Caco-2 (cell line): ENCODE data around the gene CC2D1A. TPM values are rescaled to one million over a fixed set of nuclear protein-coding genes. Genes with fewer than 3 reads are reported as not detected.
"Not testable (repeated sequence)": the region's sequence is repeated elsewhere in the genome, so short reads cannot be mapped to it uniquely, and the experiment has no call there.

Experiments used
- BruUV-seq: library from RNA; stranded (reverse); fragments of 400-500 nt; replicated peaks from 2 replicates; lab custom pipeline; 2021; lab: Mats Ljungman, UMichigan
- CTCF ChIA-PET: fragments of 300-600 bp; sonication (Branson Sonifier 250); formaldehyde crosslinking; loops from one replicate; lab custom pipeline; 2022; ENCODE audit warnings: antibody characterized with exemption; lab: Charles Lee
- POLR2A ChIA-PET: fragments of 300-600 bp; sonication (Branson Sonifier 250); formaldehyde crosslinking; loops from one replicate; lab custom pipeline; 2022; ENCODE audit warnings: antibody characterized with exemption; lab: Charles Lee
- DNase-seq, 2 experiments: peaks; one replicate each; pipeline versions ENCODE4 v3.0.0 to v3.0.0-alpha.2; 2020 to 2022
- H3K27me3 ChIP-seq: replicated peaks from 2 replicates; pipeline ENCODE4 v1.6.0; 2011; ENCODE audit warnings: low read length; ENCODE audit not compliant: control insufficient read depth, insufficient read depth
- H3K36me3 ChIP-seq: 2 replicates; pipeline ENCODE4 v1.5.1; 2011; ENCODE audit warnings: low read length; ENCODE audit not compliant: control insufficient read depth, insufficient read depth
- H3K4me1 ChIP-seq: fragments of 250-450 bp; sonication (Bioruptor Pico); 2 replicates; pipeline ENCODE4 v1.5.1; 2020; ENCODE audit warnings: mild to moderate bottlenecking
- H3K4me3 ChIP-seq: 2 replicates; pipeline ENCODE4 v1.5.1; 2011; ENCODE audit warnings: low read depth, mild to moderate bottlenecking, control low read depth, low read length
- H3K9me3 ChIP-seq: fragments of 250-450 bp; sonication (Bioruptor Pico); 2 replicates; pipeline ENCODE4 v1.5.1; 2020; ENCODE audit warnings: mild to moderate bottlenecking, moderate library complexity
- H3K27ac Mint-ChIP-seq: one replicate; pipeline ENCODE4 v1.8.0; 2022; ENCODE audit warnings: mixed read lengths; ENCODE audit not compliant: unreplicated experiment
- H3K27me3 Mint-ChIP-seq: one replicate; pipeline ENCODE4 v1.8.0; 2022; ENCODE audit warnings: mixed read lengths; ENCODE audit not compliant: insufficient read depth, unreplicated experiment
- H3K36me3 Mint-ChIP-seq: one replicate; pipeline ENCODE4 v1.8.0; 2022; ENCODE audit warnings: mild to moderate bottlenecking, mixed read lengths; ENCODE audit not compliant: insufficient read depth, unreplicated experiment
- H3K4me1 Mint-ChIP-seq: one replicate; pipeline ENCODE4 v1.8.0; 2022; ENCODE audit warnings: low read depth, mixed read lengths; ENCODE audit not compliant: unreplicated experiment
- H3K4me3 Mint-ChIP-seq: one replicate; pipeline ENCODE4 v1.8.0; 2022; ENCODE audit warnings: mild to moderate bottlenecking, moderate library complexity, mixed read lengths; ENCODE audit not compliant: unreplicated experiment
- H3K9me3 Mint-ChIP-seq: one replicate; pipeline ENCODE4 v1.8.0; 2022; ENCODE audit warnings: mixed read lengths; ENCODE audit not compliant: unreplicated experiment
- intact Hi-C: fragments of 100-400 bp; cut with micrococcal nuclease; formaldehyde crosslinking; loops from one replicate; pipeline ENCODE4 v1.10.0; 2022; ENCODE audit not compliant: unreplicated experiment
- total RNA-seq: library from RNA; stranded (reverse); gene quantifications from 2 replicates; pipeline ENCODE4 v1.2.3, GENCODE V29; 2022
- TF ChIP-seq, protein P1 (sequence below), 2 experiments: fragments of 200-600 bp in 1 of 2; IDR thresholded peaks; 1 replicate in 1 of 2; 2 replicates in 1 of 2; pipeline versions ENCODE4 v1.5.1 to v1.8.0; 2011 to 2022; ENCODE audit warnings: antibody characterized with exemption in 1 of 2, control low read depth in 1 of 2, inconsistent platforms in 1 of 2, low read depth in 1 of 2, low read length in 1 of 2, mild to moderate bottlenecking in 1 of 2, moderate library complexity in 1 of 2; ENCODE audit not compliant: insufficient read depth in 1 of 2, severe bottlenecking in 1 of 2, unreplicated experiment in 1 of 2

CC2D1A gene
- total RNA-seq, 1 experiment from 2014 or later: 48.2 TPM

DNA sequence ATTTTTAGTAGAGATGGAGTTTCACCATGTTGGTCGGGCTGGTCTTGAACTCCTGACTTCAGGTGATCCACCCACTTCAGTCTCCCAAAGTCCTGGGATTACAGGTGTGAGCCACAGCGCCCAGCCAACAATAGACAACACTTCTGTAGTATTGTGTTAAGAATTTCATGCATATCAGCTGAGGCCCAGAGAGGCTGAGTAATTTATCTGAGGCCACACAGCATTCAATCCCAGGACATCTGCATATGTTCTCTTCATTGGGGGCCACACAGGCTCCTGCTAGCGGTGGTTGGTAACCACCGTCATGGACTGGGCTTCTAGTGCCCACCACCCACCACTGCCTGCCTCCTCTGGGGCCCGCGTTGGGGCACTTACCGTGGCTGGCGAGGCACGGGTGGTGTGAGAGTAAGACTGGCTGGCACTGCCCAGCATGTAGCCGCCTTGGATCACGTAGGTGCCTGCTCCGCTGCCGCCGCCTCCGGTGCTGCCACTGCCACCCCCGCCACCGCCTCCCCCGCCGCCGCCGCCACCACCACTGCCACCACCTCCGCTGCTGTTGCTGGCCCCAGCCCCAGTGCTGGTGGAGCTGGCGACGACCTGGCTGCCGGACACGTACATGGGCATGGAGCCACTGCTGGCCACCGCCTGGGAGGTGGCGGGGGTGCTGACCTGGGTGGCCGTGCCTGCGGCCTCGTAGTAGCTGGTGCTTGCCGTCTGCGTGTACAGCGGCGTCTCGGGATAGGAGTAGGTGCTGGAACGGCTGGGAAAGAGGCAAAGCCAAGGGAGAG lies 66.6 kb downstream of the CC2D1A start:
- no peak overlapping the region for H3K27ac Mint-ChIP-seq
- H3K4me3 Mint-ChIP-seq: no peak overlapping the region
- no peaks in the 10 kb centered on the region for H3K27me3 Mint-ChIP-seq
- H3K9me3 ChIP-seq: no peaks in the 10 kb centered on the region
- ChIA-PET CTCF (no interaction called here), POLR2A (no interaction called here)
- no peaks in the 10 kb centered on the region for H3K9me3 Mint-ChIP-seq
- H3K27me3 ChIP-seq: no peaks in the 10 kb centered on the region
- peaks cover 10% of the 10 kb centered on the region for H3K4me1 Mint-ChIP-seq
- TF ChIP-seq, protein P1, sequence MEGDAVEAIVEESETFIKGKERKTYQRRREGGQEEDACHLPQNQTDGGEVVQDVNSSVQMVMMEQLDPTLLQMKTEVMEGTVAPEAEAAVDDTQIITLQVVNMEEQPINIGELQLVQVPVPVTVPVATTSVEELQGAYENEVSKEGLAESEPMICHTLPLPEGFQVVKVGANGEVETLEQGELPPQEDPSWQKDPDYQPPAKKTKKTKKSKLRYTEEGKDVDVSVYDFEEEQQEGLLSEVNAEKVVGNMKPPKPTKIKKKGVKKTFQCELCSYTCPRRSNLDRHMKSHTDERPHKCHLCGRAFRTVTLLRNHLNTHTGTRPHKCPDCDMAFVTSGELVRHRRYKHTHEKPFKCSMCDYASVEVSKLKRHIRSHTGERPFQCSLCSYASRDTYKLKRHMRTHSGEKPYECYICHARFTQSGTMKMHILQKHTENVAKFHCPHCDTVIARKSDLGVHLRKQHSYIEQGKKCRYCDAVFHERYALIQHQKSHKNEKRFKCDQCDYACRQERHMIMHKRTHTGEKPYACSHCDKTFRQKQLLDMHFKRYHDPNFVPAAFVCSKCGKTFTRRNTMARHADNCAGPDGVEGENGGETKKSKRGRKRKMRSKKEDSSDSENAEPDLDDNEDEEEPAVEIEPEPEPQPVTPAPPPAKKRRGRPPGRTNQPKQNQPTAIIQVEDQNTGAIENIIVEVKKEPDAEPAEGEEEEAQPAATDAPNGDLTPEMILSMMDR (IDR thresholded peaks at IDR 0.05; ENCODE audit: insufficient read depth in 1 of 2, low read depth in 1 of 2, low read length in 1 of 2, severe bottlenecking in 1 of 2, unreplicated experiment in 1 of 2): no peak
- intact Hi-C loops: loop anchor here (10.0 kb wide), 1 partner anchor 102 kb away; the partner anchor contains the start of gene MISP3
- BruUV-seq: no TSS peak
- H3K4me3 ChIP-seq: no peak overlapping the region
- peaks cover 45% of the 10 kb centered on the region for H3K36me3 Mint-ChIP-seq
- H3K36me3 ChIP-seq: peaks cover 2% of the 10 kb centered on the region
- H3K4me1 ChIP-seq: peaks cover 8% of the 10 kb centered on the region; the same call in 1 of the 2 replicates
- no peak for DNase-seq

GRCh38 chr19:13973479-13973878 lies 67.5 kb downstream of the CC2D1A start:
- DNase-seq, H3K27me3 ChIP-seq, H3K4me3 ChIP-seq, H3K9me3 Mint-ChIP-seq, H3K4me3 Mint-ChIP-seq, CTCF ChIA-PET, POLR2A ChIA-PET, H3K9me3 ChIP-seq, H3K27ac Mint-ChIP-seq, H3K36me3 ChIP-seq, BruUV-seq, H3K27me3 Mint-ChIP-seq: not testable (repeated sequence)
- H3K36me3 Mint-ChIP-seq: peaks cover 52% of the 10 kb centered on the region
- H3K4me1 Mint-ChIP-seq: peaks cover 10% of the 10 kb centered on the region
- intact Hi-C loops: loop anchor here (10.0 kb wide), 1 partner anchor 101 kb away; the partner anchor contains the start of gene MISP3
- H3K4me1 ChIP-seq: peaks cover 13% of the 10 kb centered on the region; the same call in 1 of the 2 replicates

GRCh38 chr19:13974073-13974472 lies 68.1 kb downstream of the CC2D1A start:
- CTCF ChIA-PET: interaction anchor here (0.9 kb wide), 1 partner anchor 86 kb away, joined by 3 read pairs; no protein-coding TSS in a partner anchor
- H3K27me3 ChIP-seq: no peaks in the 10 kb centered on the region
- Mint-ChIP-seq H3K4me1 (peaks cover 10% of the 10 kb centered on the region), H3K4me3 (peak overlapping the region; percentile 49), H3K27ac (peak overlapping the region; percentile 79), H3K9me3 (no peaks in the 10 kb centered on the region), H3K36me3 (peaks cover 47% of the 10 kb centered on the region), H3K27me3 (no peaks in the 10 kb centered on the region)
- intact Hi-C loops: loop anchor here (1.0 to 10.0 kb wide), 2 partner anchors 94 to 101 kb away; partner anchors contain the start of gene MISP3
- POLR2A ChIA-PET: interaction anchor here (0.8 kb wide), 1 partner anchor 32 kb away, joined by 3 read pairs; the partner anchor contains the start of gene RFX1
- peaks cover 13% of the 10 kb centered on the region for H3K4me1 ChIP-seq
- no TSS peak for BruUV-seq
- peaks cover 2% of the 10 kb centered on the region for H3K36me3 ChIP-seq
- TF ChIP-seq, protein P1 (IDR thresholded peaks at IDR 0.05; ENCODE audit: insufficient read depth in 1 of 2, low read depth in 1 of 2, low read length in 1 of 2, severe bottlenecking in 1 of 2, unreplicated experiment in 1 of 2): no peak
- H3K4me3 ChIP-seq: no peak overlapping the region
- no peaks in the 10 kb centered on the region for H3K9me3 ChIP-seq
- peak; percentile 84 to 88 for DNase-seq
